Left renal pelvis (tissue), 4 donors: Measurements from ENCODE around the gene HECTD1. TPM values are rescaled to one million over a fixed set of nuclear protein-coding genes. Genes with fewer than 3 reads are reported as not detected.
"Not testable (repeated sequence)": the region's sequence is repeated elsewhere in the genome, so short reads cannot be mapped to it uniquely, and the experiment has no call there.

Experiments
- DNase-seq, 4 donors: peaks; one replicate each; pipeline ENCODE4 v3.0.0-alpha.2; 2013; ENCODE audit warnings: low read depth in 4 of 4, low spot score in 3 of 4
- polyA plus RNA-seq, 4 donors: library from polyadenylated mRNA; unstranded; fragments of 120-200 nt; gene quantifications; one replicate each; pipeline ENCODE4 v1.2.1, GENCODE V29; 2013; ENCODE audit not compliant: insufficient read length in 4 of 4

The HECTD1 gene
- polyA plus RNA-seq, 4 donors = 162 to 195 (median 169) TPM

DNA sequence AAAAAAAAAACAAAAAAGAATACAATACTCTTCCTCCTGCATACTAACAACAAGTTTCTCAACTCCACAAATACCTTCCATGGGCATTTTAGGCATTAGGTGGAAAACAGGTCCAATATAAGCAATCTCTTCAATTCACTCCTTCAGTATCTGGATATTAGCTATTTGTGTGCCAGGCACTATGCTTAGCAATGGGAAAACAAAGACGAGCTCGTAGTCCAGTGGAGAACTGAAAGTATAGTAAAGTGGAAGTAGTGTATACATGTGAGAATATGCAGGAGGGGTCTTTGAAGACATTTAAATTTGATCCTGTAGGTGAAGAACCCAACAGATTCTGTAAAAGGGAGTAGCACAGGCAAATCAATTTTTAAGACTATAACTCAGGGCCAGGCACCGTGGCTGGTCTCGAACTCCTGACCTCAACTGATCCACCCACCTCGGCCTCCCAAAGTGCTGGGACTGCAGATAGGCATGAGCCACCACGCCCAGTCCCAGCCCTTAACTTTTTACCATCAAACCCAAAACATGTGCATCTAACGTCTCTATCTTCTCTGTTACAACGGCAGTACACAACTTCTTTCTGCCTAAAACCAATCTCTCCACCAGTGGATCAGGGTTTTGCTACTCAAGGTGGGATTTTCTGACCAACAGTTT lies 10.6 kb downstream of the HECTD1 start:
- no peak for DNase-seq

DNA sequence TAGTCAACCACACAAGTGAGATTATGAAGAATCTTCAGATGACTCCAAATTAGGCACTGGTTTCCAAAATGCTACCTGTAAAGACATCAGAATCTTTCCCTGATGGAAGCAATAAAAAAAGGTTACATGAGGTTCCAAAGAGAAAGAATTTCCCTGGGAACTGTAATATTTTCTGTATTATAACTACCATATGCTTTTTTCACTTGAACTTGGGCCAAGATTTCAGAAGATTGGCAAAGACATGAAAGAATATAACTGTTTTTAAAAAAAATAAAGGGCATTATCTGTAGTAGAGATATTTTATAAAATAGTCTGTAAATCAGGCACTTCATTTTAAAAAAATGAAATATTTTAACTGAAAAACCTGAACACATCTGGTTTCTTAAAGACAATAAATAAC lies 12.9 kb downstream of the HECTD1 start:
- DNase-seq = no peak

DNA sequence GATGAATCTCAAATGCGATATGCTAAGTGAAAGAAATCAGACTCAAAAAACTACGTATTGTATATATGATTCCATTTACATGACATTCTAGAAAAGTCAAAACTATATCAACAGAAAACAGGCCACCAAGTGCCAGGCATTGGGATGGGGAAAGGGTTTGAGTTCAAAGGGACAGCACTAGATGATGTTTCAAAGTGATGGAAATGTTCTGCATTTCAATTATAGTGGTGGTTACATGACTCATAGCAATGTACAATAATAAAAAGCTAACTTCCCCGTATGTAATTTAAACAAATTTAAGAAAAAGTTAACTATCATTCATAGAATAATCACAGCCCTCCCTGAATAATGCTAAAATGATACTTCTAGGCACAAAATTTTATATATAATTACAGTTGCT lies 13.5 kb downstream of the HECTD1 start:
- DNase-seq = no peak

DNA sequence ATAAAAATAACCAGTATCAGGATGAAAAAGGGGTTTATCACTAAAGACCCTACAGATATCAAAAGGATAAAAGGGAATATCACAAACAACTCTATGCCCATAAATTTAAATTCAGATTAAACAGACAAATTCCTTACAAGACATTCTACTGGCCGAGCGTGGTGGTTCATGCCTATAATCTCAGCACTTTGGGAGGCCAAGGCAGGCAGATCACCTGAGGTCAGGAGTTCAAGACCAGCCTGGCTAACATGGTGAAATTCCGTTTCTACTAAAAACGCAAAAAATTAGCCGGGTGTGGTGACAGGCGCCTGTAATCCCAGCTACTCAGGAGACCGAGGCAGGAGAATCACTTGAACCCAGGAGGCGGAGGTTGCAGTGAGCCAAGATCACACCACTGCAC lies 15.0 kb downstream of the HECTD1 start:
- DNase-seq = not testable (repeated sequence)

DNA sequence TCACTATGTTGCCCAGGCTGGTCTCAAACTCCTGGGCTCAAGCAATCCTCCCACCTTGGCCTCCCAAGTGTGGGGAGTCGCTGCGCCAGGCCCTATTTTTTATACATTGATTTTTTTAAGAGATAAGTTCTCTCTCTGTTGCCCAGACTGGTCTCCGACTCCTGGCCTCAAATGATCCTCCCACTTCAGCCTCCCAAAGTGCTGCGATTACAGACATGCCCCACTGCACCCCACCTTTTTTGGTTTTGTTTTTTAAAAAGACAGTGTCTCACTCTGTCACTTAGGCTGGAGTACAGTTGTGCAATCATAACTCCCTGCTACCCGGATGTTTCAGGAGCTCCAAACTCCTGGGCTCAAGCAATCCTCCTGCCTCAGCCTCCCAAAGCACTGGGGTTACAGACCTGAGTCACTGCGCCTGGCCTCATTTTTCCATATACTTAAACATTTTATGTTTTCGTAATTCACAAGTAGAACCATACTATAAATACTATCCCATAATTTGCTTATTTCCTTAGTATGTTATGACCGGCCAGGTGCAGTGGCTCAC lies 16.8 kb downstream of the HECTD1 start:
- DNase-seq = no peak

DNA sequence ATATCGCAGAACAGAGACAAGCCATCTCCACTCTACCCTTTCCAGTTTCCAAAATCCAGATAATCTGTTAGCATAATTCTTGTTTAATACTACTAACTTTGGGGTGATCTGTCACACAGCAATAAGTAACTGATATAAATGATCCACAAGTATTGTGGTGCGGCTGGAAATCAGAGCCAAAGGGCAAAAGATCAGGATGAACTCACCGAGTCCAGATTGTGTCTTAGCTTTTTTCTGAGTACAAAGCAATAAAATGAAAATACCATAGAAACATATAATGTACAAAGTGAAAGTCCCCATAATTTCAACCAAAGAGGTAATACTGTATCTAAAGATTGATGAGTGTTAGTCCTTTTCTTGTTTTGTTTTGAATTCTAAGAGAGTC lies 17.4 kb downstream of the HECTD1 start:
- DNase-seq = no peak

DNA sequence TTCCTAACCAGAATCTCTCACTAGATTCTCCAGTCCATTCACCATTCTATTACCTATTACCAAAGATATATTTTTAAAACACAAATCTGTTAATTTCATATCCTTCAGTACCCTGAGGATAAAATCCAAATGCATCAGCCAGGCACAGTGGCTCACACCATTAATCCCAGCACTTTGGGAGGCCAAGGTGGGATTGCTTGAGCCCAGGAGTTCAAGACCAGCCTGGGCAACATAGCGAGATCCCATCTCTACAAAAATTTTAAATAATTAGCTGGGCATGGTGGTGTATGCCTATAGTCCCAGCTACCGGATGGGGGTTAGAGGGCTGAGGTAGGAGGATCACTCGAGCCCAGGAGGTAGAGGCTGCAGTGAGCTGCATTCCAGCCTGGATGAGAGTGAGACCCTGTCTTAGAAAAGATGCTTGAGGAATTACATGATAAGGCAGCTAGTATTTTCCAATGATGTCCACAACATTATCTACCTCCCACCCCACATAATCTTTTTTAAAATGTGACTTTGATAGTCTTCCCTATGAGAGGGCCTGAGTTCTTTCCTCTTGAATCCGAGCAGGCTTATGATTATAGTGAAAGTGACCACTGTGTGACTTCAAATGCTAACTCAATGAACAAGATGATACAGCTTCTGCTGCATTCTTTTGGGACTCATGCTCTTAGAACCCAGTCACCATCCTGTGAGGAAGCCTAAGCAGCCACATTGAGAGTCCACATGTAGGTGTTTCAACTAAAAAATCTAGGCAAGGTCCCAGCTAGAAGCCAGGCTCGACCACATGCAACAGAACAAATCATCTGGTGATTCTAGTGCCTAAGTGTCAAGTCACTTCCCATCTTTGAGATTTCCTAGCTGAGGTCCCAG lies 18.0 kb downstream of the HECTD1 start:
- DNase-seq = no peak

DNA sequence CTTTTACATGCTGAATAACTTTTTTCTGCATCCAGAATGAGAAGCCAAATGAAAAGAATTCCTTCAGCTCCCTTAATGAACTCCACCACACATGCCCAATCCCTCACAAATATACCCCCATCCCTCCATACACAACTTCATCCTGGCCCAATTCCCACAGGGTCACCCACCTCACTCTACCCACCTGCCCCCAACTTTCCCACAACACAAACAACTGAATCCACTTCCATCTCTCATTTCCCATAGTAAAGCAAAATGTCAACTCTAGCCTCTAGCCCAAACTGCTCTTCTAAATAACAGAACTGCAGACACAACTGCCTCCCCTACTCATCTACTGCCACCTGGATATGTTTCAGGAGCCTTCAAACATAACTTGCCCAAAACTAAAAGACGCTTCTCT lies 18.8 kb downstream of the HECTD1 start:
- DNase-seq = no peak

DNA sequence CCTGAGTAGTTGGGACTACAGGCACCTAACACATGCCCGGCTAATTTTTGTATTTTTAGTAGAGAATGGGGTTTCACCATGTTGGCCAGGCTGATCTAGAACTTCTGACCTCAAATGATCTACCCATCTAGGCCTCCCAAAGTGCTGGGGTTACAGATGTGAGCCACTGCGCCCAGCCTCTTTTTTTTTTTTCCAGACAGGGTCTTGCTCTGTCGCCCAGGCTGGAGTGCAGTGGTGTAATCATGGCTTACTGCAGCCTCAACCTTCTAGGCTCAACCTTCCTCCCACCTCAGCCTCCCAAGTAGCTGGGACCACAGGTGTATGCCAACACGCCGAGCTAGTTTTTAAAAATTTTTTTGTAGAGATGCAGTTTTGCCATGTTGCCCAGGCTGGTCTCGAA lies 25.6 kb downstream of the HECTD1 start:
- DNase-seq = not testable (repeated sequence)

DNA sequence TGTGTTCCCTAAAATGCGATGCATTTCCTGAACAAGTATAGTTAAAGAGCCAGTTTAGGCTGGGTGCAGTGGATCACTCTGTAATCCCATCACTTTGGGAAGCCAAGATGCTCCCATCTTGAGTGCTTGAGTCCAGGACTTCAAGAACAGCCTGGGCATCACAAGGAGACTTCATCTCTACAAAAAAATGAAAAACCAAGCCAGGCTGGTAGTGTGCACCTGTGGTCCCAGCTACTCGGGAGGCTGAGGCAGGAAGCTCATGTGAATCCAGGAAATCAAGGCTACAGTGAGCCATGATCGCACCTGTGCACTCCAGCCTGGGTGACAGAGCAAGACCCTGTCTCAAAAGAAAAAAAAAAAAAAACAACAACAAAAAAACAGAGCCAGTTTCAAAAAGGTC lies 26.3 kb downstream of the HECTD1 start:
- DNase-seq = no peak

DNA sequence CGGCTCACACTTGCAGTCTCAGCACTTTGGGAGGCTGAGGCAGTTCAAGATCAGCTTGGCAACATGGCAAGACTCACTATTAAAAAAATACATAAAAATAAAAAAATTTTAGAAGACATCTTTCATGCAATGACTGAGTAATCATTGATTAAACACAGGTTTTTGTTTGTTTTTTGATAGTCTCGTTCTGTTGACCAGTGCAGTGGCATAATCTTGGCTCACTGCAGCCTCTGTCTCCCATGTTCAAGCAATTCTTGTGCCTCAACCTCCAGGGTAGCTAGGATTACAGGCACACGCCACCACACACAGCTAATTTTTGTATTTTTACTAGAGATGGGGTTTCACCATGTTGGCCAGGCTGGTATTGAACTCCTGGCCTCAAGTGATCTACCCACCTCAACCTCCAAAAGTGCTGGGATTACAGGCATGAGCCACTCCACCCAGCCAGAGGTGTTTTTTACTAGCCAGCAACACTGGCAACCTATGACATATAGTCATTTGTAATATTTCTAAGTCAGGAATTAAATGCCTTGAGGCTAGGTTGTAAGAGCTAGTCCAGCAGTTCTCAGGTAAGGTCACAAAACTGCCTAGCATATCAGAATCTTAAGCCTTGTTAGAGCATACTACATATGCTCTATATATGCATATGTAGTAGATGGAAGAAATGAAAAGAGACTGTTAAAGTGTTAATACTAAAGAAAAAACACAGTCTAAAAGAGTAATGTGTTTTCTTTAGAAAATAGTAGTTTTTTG lies 27.1 kb downstream of the HECTD1 start:
- DNase-seq = no peak

DNA sequence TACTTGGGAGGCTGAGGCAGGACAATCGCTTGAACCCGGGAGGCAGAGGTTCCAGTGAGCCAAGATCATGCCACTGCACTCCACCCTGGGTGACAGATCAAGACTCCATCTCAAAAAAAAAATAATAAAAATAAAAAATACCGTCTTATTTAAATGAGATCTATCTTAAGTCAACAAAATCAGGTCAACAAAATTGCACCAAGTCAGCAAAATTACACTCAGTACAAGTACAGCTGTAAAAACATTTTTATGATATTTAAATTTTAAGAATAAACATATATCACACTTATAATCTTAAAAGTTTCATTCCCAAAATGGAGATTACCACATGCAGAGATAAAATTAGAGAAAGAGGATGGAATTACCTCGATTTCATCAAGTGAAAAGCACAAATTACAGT lies 33.2 kb downstream of the HECTD1 start:
- DNase-seq = no peak

DNA sequence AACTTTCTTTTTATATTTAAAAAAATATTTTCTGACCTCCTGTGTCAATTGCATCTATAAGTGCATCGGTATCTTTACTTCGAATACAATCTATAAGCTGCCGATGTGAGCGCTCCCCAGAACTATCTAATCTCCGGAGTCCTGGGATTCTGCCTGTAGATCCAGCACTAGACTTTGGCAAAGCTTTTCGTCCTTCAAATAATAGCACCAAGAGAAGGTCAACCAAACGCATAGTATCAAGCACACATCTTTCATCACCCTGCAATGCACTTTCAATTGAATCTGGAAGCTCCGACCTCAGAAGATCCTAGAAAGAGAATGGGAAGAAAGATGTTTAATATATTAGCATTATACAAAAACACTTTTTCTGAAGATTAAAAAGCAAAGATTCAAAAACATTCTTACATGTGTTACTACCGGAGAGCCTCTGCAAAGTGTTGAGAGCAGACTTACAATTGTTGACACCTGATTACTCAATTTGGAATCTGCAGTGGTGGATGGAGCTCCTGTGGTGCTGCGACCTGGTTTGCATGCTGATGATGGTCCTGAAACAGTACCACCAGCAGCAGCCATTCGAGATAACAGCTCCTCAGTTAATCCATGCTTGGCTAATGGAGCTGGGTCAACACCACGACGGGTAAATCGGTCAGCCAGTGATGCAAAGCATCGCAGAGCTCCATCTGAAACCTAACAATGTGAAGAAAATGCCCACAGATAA lies 34.3 kb downstream of the HECTD1 start:
- DNase-seq = no peak

DNA sequence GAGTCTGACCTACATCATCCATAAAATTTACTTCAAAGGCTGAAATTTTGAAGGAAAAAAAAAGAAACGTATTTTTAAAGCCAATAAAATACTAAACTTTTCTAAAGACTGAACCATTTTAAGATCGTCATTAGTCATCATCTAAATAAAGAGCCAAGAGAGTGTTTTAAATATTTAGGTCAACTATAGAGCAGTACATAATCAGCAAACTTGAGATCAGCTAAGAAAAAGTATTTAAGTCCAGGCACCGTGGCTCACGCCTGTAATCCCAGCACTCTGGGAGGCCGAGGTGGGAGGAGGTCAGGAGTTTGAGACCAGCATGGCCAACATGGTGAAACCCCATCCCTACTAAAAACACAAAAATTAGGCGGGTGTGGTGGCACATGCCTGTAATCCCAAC lies 35.5 kb downstream of the HECTD1 start:
- no peak for DNase-seq

DNA sequence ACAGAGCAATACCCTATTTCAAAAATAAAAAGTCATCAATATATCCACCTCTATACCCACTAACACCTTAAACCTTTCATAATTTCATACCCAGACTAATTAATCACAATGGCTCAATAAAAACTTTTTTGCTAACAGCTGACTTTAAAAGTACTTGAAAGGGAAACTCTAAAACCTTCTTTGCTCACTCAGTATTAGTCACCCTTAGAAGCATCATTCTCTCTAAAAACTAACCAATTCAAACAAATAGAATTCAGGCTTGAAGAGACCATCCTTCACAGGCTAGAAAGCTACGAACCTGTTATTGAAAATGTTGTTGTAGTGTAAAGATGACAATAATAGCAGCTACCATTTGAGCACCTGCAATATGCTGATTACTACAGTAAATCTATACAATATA lies 37.2 kb downstream of the HECTD1 start:
- no peak for DNase-seq

DNA sequence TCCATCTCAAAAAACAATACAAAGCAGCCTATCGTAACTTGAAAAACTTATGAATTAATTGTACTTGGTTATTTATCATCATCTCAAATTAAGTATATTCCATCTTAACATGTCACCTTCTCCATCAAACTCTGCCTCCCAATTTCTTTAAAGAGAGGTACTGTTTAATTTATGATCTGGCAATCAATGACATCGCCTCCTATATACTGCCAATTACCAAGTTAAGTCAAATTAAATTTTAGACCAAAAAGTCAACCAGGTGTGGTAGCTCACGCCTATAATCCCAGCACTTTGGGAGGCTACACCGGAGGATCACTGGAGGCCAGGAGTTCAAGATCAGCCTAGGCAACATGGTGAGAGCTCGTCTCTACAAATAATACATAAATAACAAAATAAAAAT lies 37.7 kb downstream of the HECTD1 start:
- DNase-seq = no peak

DNA sequence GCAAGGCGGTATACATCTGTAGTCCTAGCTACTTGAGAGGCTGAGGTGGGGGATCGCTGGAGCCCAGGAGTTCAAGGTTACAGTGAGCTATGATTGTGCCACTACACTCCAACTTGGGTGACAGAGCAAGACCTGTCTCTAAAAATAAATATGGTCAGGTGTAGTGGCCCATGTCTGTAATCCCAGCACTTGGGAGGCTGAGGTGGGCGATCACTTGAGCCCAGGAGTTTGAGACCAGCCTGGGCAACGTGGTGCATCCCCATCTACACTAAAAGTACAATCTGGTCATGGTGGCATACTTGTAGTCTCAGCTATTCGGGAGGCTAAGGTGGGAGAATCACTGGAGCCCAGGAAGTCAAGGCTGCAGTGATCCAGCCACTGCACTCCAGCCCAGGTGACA lies 40.6 kb downstream of the HECTD1 start:
- DNase-seq = no peak

DNA sequence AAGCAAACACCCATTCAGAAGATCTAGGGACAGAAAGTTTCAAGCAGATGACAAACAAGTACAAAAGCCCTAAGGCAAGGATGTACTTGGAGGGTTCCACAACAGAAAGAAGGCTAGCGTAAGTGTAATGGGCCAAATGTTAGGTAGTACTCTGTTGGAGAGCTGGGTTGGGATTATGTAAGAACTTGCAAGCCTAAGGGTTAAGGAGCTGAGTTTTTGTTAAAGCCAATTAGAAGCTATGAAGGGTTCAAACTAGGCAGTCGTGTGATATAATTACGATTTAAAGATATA lies 41.4 kb downstream of the HECTD1 start:
- DNase-seq = no peak

DNA sequence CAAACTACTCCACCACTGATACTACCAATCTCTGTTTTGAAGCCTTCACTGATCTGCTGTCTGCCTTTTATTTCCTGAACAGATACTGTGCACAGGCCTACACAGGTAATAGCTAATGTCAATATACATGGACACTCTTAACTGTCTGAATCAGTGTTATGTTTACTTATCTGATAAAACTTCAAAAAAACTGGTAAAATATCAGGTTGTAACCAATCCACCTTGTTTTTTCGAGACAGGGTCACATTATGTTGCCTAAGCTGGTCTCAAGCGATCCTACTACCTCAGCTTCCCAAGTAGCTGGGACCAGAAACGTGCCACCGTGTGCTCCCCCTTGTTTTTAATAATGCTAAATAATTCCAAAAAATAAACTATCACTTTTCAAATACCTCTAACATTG lies 43.5 kb downstream of the HECTD1 start:
- no peak for DNase-seq

DNA sequence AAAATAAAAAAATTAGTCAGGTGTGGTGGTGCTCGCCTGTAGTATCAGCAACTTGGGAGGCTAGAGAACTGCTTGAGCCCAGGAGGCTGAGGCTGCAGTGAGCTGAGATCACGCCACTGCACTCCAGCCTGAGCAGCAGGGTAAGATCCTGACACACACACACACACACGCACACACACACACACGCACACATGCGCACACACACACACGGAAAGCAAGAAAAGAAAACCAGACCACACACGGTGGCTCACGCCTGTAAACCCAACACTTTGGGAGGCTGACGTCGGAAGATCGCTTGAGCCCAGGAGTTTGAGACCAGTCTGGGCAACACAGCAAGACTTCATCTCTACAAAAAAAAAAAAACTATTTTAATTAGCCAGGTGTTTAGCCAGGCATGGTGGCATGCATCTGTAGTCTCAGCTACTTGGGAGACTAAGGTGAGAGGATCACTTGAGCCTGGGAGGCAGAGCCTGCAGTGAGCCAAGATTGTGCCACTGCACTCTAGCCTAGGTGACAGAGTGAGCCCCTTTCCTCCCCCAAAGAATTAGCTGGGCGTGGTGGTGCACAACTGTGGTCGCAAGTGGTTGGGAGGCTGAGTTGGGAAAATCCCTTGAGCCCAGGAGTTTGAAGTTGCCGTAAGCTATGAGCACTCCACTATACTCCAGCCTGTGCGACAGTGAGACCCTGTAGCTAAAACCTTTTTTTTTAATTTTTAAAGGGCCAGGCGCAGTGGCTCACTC lies 44.5 kb downstream of the HECTD1 start:
- DNase-seq = no peak
